Endodermal cell (in vitro differentiated cells): ENCODE measurements around the gene ERMARD. TPM values are rescaled to one million over a fixed set of nuclear protein-coding genes. Genes with fewer than 3 reads are reported as not detected.
A peak's percentile ranks its signal among the peaks of the same experiment; 100 is the strongest.

Source experiments
- DNase-seq: peaks from one replicate; pipeline ENCODE4 v3.0.0-alpha.2; 2017
- H3K27ac ChIP-seq: 2 replicates; pipeline ENCODE4 v1.5.1; 2013; ENCODE audit warnings: mild to moderate bottlenecking, low read depth, low read length, moderate library complexity
- H3K27me3 ChIP-seq: 2 replicates; pipeline ENCODE4 v1.6.1; 2013; ENCODE audit warnings: mild to moderate bottlenecking, low read length, moderate library complexity; ENCODE audit not compliant: insufficient read depth, control insufficient read depth, poor library complexity, severe bottlenecking
- H3K36me3 ChIP-seq: 2 replicates; pipeline ENCODE4 v1.7.0; 2013; ENCODE audit warnings: mild to moderate bottlenecking, low read length, moderate library complexity; ENCODE audit not compliant: control insufficient read depth, insufficient read depth
- H3K4me1 ChIP-seq: one replicate; pipeline ENCODE4 v1.7.0; 2013; ENCODE audit warnings: low read length; ENCODE audit not compliant: control insufficient read depth, insufficient read depth
- H3K4me3 ChIP-seq: 2 replicates; pipeline ENCODE4 v1.5.1; 2013; ENCODE audit warnings: mild to moderate bottlenecking, low read length, moderate library complexity
- H3K9ac ChIP-seq: 2 replicates; pipeline ENCODE4 v1.6.1; 2013; ENCODE audit warnings: mild to moderate bottlenecking, low read length, moderate library complexity; ENCODE audit not compliant: poor library complexity, severe bottlenecking; ENCODE audit errors: extremely low read depth
- H3K9me3 ChIP-seq: 2 replicates; pipeline ENCODE4 v1.6.1; 2013; ENCODE audit warnings: mild to moderate bottlenecking, low read length, moderate library complexity; ENCODE audit not compliant: control insufficient read depth
- H3K27ac Mint-ChIP-seq: 2 replicates; pipeline ENCODE4 v1.8.0; 2020; ENCODE audit warnings: mixed read lengths
- H3K27me3 Mint-ChIP-seq: 2 replicates; pipeline ENCODE4 v1.8.0; 2021; ENCODE audit warnings: mild to moderate bottlenecking, mixed read lengths; ENCODE audit not compliant: insufficient read depth
- H3K36me3 Mint-ChIP-seq: 2 replicates; pipeline ENCODE4 v1.8.0; 2020; ENCODE audit warnings: low read depth, mixed read lengths
- H3K4me1 Mint-ChIP-seq: 2 replicates; pipeline ENCODE4 v1.8.0; 2020; ENCODE audit warnings: mixed read lengths
- H3K4me3 Mint-ChIP-seq: 2 replicates; pipeline ENCODE4 v1.8.0; 2020; ENCODE audit warnings: mild to moderate bottlenecking, moderate library complexity, mixed read lengths
- H3K9me3 Mint-ChIP-seq: 2 replicates; pipeline ENCODE4 v1.8.0; 2020; ENCODE audit warnings: mild to moderate bottlenecking, mixed read lengths
- WGBS, 2 experiments: methylation state at CpG; one replicate each; pipeline versions ENCODE4 v1.1.5 to v1.1.7; 2013; ENCODE audit warnings: missing lambda C conversion rate in 2 of 2, mixed read lengths in 1 of 2; ENCODE audit not compliant: insufficient coverage in 1 of 2, insufficient read length in 1 of 2; 5-methylcytosine and 5-hydroxymethylcytosine counted together
- total RNA-seq, 2 donors: library from RNA; stranded (reverse); fragmentation: NEBNext Ultra II Directional in 1 of 2; extraction: Animal tissue kit (Norgen Biotek cat#: 25700) in 1 of 2; gene quantifications; 2 replicates in 1 of 2; 3 replicates in 1 of 2; pipeline ENCODE4 v1.2.1, GENCODE V29; 2021
- TF ChIP-seq, protein P1 (sequence below): fragments of 200-600 bp; sonication (generic); conservative IDR thresholded peaks from 2 replicates; pipeline ENCODE4 v1.5.0; 2021; ENCODE audit warnings: antibody characterized with exemption, mild to moderate bottlenecking

ERMARD gene
- total RNA-seq, 2 donors from 2014 or later: 14.4 to 24.2 TPM

DNA sequence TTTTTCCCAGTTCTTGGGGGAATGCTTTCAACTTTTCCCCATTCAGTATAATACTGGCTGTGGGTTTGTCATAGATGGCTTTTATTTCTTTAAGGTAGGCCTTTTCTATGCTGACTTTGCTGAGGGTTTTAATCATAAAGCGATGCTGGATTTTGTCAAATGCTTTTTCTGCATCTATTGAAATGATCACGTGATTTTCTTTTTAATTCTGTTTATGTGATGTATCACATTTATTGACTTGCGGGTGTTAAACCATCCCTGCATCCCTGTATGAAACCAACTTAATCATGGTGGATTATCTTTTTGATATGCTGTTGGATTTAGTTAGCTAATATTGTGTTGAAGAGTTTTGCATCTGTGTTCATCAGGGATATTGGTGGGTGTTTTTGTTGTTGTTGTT is 65.6 kb downstream of the ERMARD start:
- Histone ChIP-seq H3K9me3 (peaks cover 9% of the 10 kb centered on the region), H3K4me3 (no peak overlapping the region), H3K27ac (no peak overlapping the region), H3K27me3 (no peaks in the 10 kb centered on the region), H3K9ac (no peak overlapping the region), H3K4me1 (peaks cover 8% of the 10 kb centered on the region), H3K36me3 (no peaks in the 10 kb centered on the region)
- Mint-ChIP-seq H3K36me3 (no peaks in the 10 kb centered on the region), H3K4me3 (no peak overlapping the region), H3K27me3 (peaks cover 3% of the 10 kb centered on the region), H3K27ac (no peak overlapping the region), H3K9me3 (peaks cover 31% of the 10 kb centered on the region), H3K4me1 (peaks cover 28% of the 10 kb centered on the region)
- 90 to 94% methylated on average over 3 of the region's 3 CpGs for WGBS, 2 experiments
- no peak for DNase-seq
- TF ChIP-seq, protein P1, sequence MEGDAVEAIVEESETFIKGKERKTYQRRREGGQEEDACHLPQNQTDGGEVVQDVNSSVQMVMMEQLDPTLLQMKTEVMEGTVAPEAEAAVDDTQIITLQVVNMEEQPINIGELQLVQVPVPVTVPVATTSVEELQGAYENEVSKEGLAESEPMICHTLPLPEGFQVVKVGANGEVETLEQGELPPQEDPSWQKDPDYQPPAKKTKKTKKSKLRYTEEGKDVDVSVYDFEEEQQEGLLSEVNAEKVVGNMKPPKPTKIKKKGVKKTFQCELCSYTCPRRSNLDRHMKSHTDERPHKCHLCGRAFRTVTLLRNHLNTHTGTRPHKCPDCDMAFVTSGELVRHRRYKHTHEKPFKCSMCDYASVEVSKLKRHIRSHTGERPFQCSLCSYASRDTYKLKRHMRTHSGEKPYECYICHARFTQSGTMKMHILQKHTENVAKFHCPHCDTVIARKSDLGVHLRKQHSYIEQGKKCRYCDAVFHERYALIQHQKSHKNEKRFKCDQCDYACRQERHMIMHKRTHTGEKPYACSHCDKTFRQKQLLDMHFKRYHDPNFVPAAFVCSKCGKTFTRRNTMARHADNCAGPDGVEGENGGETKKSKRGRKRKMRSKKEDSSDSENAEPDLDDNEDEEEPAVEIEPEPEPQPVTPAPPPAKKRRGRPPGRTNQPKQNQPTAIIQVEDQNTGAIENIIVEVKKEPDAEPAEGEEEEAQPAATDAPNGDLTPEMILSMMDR: no peak

DNA sequence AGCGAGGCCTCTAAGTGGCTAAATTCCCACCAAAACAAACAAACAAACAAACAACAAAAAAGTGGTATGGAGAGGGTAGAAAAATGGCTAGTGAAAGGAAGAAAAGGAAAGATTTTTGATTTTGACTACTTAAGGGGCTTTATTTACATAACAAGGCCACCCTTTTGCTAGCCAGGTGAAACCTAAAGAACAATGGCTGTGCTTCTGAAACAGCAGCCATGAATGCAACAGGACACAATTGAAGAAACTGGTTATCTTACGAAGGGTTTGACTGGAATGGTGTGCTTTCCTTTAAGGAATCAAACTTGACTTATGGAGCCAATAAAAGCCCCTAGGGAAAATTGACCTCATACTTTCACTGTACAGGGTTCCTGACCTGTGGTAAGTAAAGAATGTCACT is 68.9 kb downstream of the ERMARD start:
- H3K4me1 ChIP-seq: peaks cover 6% of the 10 kb centered on the region
- H3K4me1 Mint-ChIP-seq: peaks cover 36% of the 10 kb centered on the region
- TF ChIP-seq, protein P1: no peak

DNA sequence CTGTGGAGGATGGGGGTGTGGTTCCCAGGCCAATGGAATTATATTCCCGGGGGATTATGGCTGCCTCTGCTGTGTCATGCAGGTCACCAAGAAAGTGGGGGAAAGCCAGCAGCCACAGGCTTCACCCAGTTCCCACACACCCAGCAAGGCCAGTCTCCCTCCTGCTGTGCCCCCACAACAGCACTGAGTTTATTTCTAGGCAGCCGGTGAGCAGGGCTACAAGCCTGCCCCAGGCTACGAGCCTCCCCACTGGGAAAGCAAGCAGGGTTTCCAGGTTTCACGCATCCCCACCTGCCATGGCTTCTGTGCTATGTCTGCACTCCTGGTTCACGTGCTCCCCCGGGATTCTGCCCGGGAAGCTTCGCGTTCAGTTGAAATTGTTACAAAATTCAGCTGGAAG is 72.6 kb downstream of the ERMARD start:
- 89% methylated on average over 7 to 9 of the region's 9 CpGs for WGBS, 2 experiments
- no peak overlapping the region for H3K9ac ChIP-seq
- no peaks in the 10 kb centered on the region for H3K27me3 ChIP-seq
- Mint-ChIP-seq H3K9me3 (peaks cover 18% of the 10 kb centered on the region), H3K27me3 (peaks cover 5% of the 10 kb centered on the region), H3K36me3 (no peaks in the 10 kb centered on the region), H3K4me1 (peaks cover 34% of the 10 kb centered on the region), H3K4me3 (no peak overlapping the region), H3K27ac (no peak overlapping the region)
- no peaks in the 10 kb centered on the region for H3K36me3 ChIP-seq
- no peak overlapping the region for H3K27ac ChIP-seq
- H3K4me1 ChIP-seq: peaks cover 6% of the 10 kb centered on the region
- H3K4me3 ChIP-seq: no peak overlapping the region
- peaks cover 12% of the 10 kb centered on the region for H3K9me3 ChIP-seq
- DNase-seq: peak; percentile 39
- TF ChIP-seq, protein P1: no peak

More for the DNA sequence above, 68.9 kb downstream of the ERMARD start:
- no peak overlapping the region for H3K4me3 Mint-ChIP-seq
- Histone ChIP-seq H3K4me3 (no peak overlapping the region), H3K9ac (no peak overlapping the region), H3K9me3 (peaks cover 9% of the 10 kb centered on the region), H3K27ac (no peak overlapping the region), H3K27me3 (no peaks in the 10 kb centered on the region), H3K36me3 (no peaks in the 10 kb centered on the region)
- no peak for DNase-seq
- no peaks in the 10 kb centered on the region for H3K36me3 Mint-ChIP-seq
- peaks cover 4% of the 10 kb centered on the region for H3K27me3 Mint-ChIP-seq
- WGBS, 2 experiments: 71 to 85% methylated on average over 1 of the region's 2 CpGs
- H3K9me3 Mint-ChIP-seq: peaks cover 30% of the 10 kb centered on the region
- H3K27ac Mint-ChIP-seq: peak overlapping the region; percentile 59
